HG02870 (cell line): ENCODE results near the gene DUSP14.
"Not testable (repeated sequence)": the region's sequence is repeated elsewhere in the genome, so short reads cannot be mapped to it uniquely, and the experiment has no call there.

Source experiments
- ATAC-seq: cut with Tn5 transposase; IDR thresholded peaks from one replicate; pipeline ENCODE4 v1.9.1; 2021; ENCODE audit warnings: mild to moderate bottlenecking, moderate library complexity; ENCODE audit not compliant: unreplicated experiment

The DUSP14 gene

DNA sequence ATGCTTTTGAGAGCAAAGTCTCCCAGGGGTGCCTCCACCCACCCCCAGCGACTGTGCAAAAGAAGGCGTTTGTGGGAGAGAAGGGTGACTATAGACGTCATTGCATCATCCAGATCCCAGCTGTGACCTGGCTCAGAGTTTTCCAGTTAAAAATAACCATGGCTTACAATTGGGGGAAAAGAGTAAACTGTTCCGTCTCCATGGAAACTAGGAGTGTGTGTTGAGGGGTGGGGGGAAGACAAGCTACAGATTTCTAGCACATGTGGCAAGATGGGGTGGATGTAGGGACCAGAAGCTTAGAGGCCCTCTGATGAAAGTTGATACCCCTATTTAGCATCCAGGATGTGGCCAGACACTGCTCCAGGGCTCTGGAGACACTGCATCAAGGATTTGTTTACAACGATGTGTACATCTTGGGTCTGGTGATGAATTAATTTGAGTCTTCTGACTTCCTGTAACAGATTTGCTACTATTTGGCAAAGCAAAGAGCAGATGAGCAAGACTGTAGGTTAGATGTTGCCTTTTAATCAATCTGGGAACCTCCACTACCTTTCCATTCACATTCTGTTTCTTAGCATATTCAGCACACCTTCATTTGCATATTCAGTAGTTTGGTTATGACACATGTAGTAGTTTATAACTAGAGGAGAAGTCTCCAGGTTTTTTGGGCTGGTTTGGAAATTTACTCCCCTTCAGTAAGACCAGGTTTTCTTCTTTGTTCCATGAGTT is 6.2 kb upstream of the DUSP14 start:
- ATAC-seq: no peak

DNA sequence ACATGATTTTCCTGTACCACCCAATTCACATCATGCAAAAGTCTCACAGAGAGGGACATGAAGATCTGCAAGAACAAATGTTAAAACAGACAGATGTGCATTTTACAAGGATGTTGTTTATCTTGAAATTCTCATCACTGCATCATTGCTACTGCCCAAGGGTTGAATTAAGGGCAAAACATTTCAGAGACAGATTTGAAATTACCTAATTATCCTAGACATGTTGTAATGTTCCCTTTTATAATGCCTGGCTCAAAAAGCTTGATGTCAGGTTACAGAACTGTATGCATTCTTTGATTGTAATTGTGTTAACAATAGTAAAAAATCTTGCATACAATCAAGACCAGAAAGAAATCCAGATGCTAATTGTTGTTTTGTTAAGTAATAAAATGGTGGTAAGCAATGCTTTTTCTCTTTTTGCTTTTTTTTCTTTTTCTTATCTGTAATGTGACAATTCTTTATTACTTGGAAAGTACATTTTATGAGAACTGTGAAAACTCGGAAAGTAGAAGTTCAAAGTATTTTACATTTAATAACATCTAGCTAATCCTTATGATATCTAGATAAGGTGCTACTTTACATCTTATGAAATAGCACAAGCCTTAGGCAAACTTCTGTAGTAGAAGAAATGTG is 3.6 kb upstream of the DUSP14 start:
- no peak for ATAC-seq

GRCh38 chr17:37488009-37488604 is 1.6 kb upstream of the DUSP14 start:
- no peak for ATAC-seq

- ATAC-seq: no peak
These were observed 989 bp upstream of the DUSP14 start for GRCh38 chr17:37488607-37489196.

GRCh38 chr17:37490022-37490587 is 414 bp downstream of the DUSP14 start:
- ATAC-seq: peak; percentile 45

DNA sequence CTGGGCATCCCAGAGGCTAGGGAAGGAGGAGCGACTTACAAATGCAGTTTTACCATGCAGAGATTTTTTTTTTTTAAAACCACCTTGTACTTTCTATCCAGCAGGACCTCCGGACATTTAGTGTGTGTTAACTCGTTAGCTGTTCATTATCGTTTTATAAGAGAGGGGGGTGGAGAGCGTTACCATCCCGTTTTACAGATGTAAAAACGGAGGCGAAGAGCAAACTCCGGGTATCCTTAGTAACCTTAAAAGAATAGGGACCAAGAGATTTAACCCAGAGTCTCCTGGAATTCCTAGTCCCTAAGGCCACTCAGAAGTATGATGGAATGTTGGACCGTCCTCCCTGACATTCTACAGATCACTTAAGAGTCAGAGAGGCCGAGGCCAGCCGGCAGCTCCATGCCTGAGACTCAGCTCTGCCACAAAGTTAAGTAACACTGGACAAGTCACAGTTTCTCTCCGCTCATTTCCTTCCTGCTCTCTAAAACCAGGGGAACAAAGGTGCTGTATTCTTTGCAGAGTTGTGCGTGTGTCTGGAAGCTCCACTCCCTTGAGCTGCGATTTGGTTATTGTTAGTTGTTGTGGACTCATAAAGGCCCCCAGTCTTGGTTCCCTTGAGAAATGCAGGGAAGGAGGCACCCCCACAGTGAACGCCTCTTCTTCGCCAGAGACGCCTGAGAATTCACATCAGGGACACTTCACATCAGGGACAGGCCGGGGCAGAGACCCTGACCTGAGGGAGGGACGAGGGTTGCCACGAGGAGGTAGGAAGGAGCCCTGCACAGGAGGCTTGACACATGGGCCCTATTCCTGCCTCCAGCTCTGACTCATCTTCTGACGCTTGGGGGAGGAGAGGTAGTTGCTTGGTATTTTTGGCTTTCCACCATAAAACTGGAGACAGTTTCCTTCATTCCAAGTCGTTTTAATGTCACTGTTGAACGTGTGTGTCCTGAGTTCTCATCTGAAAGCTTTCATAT is 1.2 kb downstream of the DUSP14 start:
- ATAC-seq: no peak

GRCh38 chr17:37492167-37492566 is 2.5 kb downstream of the DUSP14 start:
- ATAC-seq: no peak

GRCh38 chr17:37493249-37494027 is 3.7 kb downstream of the DUSP14 start:
- no peak for ATAC-seq

DNA sequence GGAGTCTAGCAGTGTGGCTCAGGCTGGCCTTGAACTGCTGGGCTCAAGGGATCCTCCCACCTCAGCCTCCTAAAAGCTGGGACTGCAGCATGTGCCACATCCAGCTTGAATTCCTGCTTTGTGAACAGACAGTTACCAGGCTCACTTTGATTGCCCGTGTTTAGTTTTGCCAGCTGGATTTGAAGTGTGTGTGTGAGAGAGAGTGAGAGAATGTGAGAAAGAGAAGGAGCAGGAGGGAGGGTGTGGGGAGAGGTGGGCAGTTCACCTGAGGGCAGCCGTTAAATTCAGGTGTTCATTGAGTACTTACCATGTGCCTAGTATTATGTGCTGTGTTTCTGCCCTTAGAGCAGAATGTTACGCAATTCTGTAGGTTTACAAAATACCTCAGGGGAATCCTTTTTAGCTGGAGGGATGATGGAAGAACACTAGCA is 4.7 kb downstream of the DUSP14 start:
- no peak for ATAC-seq

DNA sequence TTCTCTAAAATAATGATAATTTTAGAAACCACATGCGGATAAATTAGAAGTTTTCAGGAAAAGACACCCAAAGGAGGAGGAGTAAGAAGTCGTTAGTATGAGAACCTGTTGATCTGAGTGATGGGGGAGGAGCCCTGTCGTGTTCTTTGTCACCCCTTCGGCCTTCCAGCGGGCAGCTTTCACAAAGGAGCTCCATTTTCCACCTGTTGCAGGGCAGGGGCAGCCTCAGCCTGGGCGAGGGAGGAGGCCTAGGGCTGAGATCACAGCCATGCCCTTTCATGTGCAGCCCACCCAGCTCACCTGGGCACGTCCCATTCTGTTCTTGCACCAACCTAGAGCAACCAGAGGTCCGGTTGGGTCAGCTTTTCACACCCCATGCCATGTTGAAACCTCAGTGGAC is 5.3 kb downstream of the DUSP14 start:
- ATAC-seq: no peak

DNA sequence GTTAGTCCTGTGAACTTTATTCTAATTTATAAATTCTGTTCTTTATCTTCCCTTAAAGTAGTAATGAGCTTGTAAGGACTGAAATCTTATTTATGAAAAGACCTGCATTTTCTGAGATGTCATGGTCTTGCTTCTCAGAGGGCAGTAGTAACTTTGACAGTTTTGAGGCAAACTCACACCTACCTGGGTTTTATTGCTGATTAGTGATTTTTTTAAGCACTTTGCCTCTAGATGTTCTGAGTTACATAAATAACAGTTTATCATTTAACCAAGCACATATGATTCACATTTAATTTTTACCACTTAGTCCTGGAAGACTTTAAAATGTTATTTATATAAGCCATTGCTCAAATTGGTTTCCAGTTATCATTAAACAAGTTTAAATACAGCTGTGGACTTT is 10.7 kb downstream of the DUSP14 start:
- ATAC-seq: no peak

DNA sequence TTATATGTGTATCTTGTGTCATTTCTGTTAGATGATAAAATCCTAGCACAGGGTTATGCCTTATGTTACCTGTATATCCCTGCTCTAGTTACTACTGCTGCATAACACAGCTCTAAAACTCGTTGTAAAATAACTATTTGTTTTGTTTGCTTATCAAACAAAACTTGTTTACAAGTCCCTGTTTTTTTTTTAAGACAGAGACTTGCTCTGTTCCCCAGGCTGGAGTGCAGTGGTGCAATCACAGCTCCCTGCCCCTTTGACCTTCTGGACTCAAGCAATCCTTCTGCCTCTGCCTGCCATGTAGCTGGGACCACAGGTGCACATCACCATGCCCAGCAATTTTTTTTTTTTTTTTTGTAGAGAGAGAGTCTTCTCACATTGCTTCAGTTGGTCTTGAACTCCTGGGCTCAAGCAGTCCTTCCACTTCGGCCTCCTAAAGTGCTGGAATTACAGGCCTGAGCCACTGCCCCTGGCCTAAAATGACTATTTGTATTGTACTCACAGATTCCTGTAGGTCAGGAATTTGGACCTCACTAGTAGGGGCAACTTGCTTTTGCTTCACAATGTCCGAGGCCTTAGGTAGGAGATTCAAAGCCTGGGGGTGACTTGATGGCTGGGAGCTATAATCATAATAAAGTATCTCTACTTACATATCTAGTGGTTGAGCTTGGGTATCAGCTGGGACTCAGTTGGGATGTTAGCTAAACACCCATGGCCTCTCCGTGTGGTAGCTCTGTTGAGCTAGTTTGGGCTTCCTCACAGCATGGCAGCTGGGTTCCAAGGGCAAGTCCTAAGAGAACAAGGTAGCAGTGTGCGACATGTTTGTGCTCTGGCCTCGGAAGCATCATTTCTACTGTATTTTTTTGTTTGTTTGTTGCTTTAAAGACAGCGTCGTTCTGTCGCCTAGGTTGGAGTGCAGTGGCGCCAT is 12.6 kb downstream of the DUSP14 start:
- no peak for ATAC-seq

DNA sequence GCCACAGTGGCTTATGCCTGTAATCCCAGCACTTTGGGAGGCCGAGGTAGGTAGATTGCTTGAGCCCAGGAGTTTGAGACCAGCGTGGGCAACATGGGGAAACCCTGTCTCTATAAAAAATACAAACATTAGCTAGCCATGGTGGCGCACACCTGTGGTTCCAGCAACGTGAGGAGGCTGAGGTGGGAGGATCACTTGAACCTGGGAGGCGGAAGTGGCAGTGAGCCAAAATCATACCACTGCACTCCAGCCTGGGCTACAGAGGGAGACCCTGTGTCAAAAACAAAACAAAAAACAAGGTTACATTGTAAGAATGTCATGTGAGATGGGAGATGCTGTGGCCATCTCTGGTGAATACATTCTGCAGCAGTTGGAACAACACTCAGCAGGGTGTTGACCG is 13.5 kb downstream of the DUSP14 start:
- ATAC-seq: no peak

- ATAC-seq: no peak
These were observed 15.6 kb downstream of the DUSP14 start for GRCh38 chr17:37505333-37505732.

GRCh38 chr17:37506678-37507077 is 17.0 kb downstream of the DUSP14 start:
- no peak for ATAC-seq

GRCh38 chr17:37507111-37507510 is 17.4 kb downstream of the DUSP14 start:
- no peak for ATAC-seq

DNA sequence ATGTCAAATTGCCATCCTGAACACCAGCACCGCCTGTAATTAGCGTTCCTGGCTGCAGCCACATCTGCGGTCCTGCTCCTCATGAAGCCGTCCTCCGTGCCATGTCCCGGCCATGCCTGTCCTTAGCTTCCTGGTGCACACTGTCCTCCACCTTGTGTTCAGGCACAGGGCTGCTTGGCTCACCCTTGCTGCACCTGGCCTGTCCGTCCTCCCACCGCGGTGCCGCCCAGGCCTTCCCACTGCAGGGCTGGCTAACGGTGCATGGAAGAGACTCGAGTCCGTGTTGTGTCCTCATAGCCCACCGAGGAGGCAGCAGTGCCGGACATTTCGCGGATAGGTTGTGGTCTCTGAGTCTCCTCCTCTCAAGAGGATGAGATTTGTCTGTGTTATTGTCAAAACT is 20.4 kb downstream of the DUSP14 start:
- ATAC-seq: no peak

DNA sequence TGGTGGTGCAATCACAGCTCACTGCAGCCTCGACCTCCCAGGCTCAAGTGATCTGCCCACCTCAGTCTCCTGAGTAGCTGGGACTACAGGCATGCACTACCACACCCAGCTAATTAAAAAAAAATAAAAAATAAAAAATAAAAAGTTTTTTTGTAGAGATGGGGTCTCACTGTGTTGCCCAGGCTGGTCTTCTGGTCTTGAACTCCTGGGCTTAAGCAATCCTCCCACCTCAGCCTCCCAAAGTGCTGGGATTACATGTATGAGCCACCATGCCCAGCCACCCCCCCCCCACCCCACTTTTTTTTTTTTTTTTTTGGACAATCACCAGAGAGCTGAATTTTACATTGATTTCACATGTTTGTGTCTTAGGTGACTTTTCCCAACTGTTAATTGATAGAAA is 22.0 kb downstream of the DUSP14 start:
- ATAC-seq: not testable (repeated sequence)
